Thoracic aorta (tissue), 2 donors: ENCODE results near the gene NDUFAF5. TPM values are rescaled to one million over a fixed set of nuclear protein-coding genes. Genes with fewer than 3 reads are reported as not detected.
"Not testable (repeated sequence)": the region's sequence is repeated elsewhere in the genome, so short reads cannot be mapped to it uniquely, and the experiment has no call there.

Experiments
- ATAC-seq: fragments of 150-250 bp; one replicate; pipeline ENCODE4 v1.8.0; 2017; ENCODE audit warnings: low read depth; ENCODE audit not compliant: insufficient number of reproducible peaks, low FRiP score
- DNase-seq: peaks from one replicate; pipeline ENCODE4 v3.0.0-alpha.2; 2020; ENCODE audit warnings: low spot score
- H3K27ac ChIP-seq, 2 donors: fragments of 200-600 bp; sonication (generic); 1 replicate in 1 of 2; 2 replicates in 1 of 2; pipeline ENCODE4 v1.5.1; 2016; ENCODE audit warnings: mild to moderate bottlenecking in 2 of 2, moderate library complexity in 2 of 2
- H3K27me3 ChIP-seq: fragments of 200-600 bp; sonication (generic); replicated peaks from 2 replicates; pipeline ENCODE4 v1.6.0; 2016; ENCODE audit warnings: mild to moderate bottlenecking; ENCODE audit not compliant: insufficient read depth
- H3K36me3 ChIP-seq: fragments of 200-600 bp; sonication (generic); one replicate; pipeline ENCODE4 v1.5.1; 2016
- H3K4me1 ChIP-seq, 2 donors: fragments of 200-600 bp; sonication (generic); 1 replicate in 1 of 2; 2 replicates in 1 of 2; pipeline versions ENCODE4 v1.5.1 to v1.6.0; 2016; ENCODE audit warnings: low read depth in 2 of 2, mild to moderate bottlenecking in 1 of 2; ENCODE audit not compliant: control insufficient read depth in 1 of 2
- H3K4me3 ChIP-seq: fragments of 200-600 bp; sonication (generic); 2 replicates; pipeline ENCODE4 v1.5.1; 2016; ENCODE audit warnings: mild to moderate bottlenecking
- H3K9me3 ChIP-seq: fragments of 200-600 bp; sonication (generic); 2 replicates; pipeline ENCODE4 v1.5.1; 2016
- total RNA-seq, 2 donors: library from RNA; depleted of rRNA; stranded (reverse); fragments of >200 nt; gene quantifications; one replicate each; pipeline versions ENCODE4 v1.1.0 to v1.2.3, GENCODE V29; 2016
- TF ChIP-seq, protein P1 (sequence below): fragments of 200-600 bp; sonication (generic); IDR thresholded peaks from one replicate; pipeline ENCODE4 v1.5.1; 2019; ENCODE audit warnings: antibody characterized with exemption

The NDUFAF5 gene, protein sequence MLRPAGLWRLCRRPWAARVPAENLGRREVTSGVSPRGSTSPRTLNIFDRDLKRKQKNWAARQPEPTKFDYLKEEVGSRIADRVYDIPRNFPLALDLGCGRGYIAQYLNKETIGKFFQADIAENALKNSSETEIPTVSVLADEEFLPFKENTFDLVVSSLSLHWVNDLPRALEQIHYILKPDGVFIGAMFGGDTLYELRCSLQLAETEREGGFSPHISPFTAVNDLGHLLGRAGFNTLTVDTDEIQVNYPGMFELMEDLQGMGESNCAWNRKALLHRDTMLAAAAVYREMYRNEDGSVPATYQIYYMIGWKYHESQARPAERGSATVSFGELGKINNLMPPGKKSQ
- 1 to 10 TPM; 5.3 to 8.1 TPM for total RNA-seq

DNA sequence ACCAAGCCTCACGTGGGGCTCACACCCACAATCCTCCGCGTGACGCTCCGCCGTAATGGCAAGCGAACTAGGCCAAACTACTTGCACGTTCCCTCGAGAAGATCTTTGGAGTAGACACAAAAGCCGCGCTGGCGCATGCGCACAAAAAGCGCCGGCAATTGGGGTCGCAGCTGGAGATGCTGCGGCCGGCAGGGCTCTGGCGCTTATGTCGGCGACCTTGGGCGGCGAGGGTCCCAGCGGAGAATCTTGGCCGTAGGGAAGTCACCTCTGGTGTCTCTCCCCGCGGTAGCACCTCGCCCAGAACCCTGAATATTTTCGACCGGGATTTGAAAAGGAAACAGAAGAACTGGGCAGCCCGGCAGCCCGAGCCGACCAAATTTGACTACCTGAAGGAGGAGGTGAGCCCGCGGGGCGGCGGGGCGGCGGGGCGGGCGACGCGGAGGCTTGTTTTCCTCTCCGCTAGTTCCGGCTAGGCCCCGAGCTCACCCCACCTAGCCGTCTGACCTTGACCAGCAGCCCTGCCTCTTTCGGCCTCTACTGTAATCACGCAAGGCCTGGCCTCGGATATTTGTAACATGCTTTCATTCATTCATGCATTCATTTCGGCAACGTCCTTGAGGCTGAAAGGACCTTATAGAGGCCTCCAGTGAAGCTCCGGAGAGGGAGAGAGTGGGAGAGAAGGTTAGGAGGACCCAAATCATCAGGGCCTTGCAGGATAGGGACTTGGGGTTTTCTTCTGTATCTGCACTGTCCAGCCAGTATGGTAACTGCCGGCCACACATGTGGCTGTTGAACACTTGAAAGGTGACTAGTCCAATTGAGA is at the start of gene NDUFAF5, which contains the start of gene ESF1:
Gene NDUFAF5, plus strand, starts transcription at position 136 of the 823 bp plus-strand sequence. Its CDS starts 41 bp downstream, at position 177.
Gene ESF1, minus strand, starts transcription at position 27 of the 823 bp plus-strand sequence. CDS start 1,779 bp downstream, outside the sequence.
- Histone ChIP-seq H3K4me1 (peaks cover 21 to 24% of the 10 kb centered on the region in 2 donors), H3K4me3 (peak within 1 kb of the TSS; percentile 82), H3K27me3 (no peaks in the 10 kb centered on the region), H3K9me3 (no peaks in the 10 kb centered on the region), H3K27ac (peak within 1 kb of the TSS; percentile 60 to 85), H3K36me3 (peaks cover 7% of the 10 kb centered on the region)
- DNase-seq: peak; percentile 79
- TF ChIP-seq, protein P1, sequence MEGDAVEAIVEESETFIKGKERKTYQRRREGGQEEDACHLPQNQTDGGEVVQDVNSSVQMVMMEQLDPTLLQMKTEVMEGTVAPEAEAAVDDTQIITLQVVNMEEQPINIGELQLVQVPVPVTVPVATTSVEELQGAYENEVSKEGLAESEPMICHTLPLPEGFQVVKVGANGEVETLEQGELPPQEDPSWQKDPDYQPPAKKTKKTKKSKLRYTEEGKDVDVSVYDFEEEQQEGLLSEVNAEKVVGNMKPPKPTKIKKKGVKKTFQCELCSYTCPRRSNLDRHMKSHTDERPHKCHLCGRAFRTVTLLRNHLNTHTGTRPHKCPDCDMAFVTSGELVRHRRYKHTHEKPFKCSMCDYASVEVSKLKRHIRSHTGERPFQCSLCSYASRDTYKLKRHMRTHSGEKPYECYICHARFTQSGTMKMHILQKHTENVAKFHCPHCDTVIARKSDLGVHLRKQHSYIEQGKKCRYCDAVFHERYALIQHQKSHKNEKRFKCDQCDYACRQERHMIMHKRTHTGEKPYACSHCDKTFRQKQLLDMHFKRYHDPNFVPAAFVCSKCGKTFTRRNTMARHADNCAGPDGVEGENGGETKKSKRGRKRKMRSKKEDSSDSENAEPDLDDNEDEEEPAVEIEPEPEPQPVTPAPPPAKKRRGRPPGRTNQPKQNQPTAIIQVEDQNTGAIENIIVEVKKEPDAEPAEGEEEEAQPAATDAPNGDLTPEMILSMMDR: no peak
- peak; percentile 95 for ATAC-seq

DNA sequence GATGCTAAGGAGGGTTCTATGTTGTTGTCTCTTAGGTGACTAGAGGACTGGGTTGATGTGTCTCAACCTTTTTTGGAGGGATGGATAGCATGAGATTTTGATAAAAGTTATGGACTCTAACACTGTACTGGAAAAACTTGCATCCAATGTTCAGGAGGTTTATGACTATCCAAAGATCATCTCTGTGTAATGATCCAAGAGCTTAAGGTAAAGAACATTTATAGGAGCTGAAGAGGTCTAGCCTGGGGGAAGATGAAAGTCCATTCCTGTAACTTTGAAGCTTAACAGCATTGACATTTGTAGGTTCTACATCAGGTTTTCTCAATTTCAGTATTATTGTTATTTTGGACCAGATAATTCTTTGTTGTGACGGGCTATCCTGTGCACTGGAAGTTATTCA is 49.0 kb upstream of the NDUFAF5 start:
- no peak for ATAC-seq
- H3K4me1 ChIP-seq: peaks cover 14 to 36% of the 10 kb centered on the region in 2 donors
- peak overlapping the region; percentile 57 to 86 for H3K27ac ChIP-seq
- H3K4me3 ChIP-seq: no peak overlapping the region
- TF ChIP-seq, protein P1: no peak
- no peaks in the 10 kb centered on the region for H3K27me3 ChIP-seq
- peaks cover 3% of the 10 kb centered on the region for H3K36me3 ChIP-seq
- DNase-seq: no peak
- no peaks in the 10 kb centered on the region for H3K9me3 ChIP-seq

DNA sequence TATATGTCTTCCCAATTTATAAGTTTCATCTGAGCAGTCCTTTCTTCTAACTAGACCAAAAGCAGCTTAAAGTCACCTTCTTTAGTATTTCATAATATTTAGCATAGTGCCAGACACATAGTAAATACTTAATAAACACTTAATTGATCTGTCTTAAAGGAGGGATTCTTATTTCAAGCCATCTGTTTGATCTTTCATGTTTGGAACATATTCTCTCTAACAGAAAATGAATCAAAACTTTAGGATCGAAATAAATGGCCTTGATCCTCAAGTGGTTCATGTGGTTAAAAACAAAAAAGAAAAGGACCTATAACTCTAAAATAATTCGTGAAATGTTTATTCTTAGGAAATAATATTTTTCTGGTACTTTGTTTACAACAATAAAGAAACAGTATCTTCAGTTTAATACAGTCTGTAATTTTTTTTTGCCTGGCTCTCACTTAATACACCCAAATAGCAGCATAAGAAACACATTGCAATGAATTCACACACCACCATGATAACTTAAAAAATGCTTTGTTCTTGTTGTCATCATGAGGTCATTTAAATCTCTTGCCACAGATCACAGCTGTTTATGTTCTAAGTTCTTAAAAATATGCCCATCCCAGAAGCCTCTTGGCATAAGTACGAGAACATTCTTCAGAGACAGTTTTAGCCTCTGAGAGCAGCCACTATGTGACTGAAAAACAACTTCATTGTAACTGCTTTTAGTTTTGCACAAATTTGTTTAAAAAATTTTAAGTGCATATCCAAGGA is 48.2 kb upstream of the NDUFAF5 start:
- Histone ChIP-seq H3K9me3 (no peaks in the 10 kb centered on the region), H3K27ac (peak overlapping the region; percentile 75 to 86), H3K4me1 (peaks cover 14 to 36% of the 10 kb centered on the region in 2 donors), H3K27me3 (no peaks in the 10 kb centered on the region), H3K36me3 (peaks cover 3% of the 10 kb centered on the region), H3K4me3 (no peak overlapping the region)
- DNase-seq (no peak), ATAC-seq (peak; percentile 73)
- TF ChIP-seq, protein P1: no peak

DNA sequence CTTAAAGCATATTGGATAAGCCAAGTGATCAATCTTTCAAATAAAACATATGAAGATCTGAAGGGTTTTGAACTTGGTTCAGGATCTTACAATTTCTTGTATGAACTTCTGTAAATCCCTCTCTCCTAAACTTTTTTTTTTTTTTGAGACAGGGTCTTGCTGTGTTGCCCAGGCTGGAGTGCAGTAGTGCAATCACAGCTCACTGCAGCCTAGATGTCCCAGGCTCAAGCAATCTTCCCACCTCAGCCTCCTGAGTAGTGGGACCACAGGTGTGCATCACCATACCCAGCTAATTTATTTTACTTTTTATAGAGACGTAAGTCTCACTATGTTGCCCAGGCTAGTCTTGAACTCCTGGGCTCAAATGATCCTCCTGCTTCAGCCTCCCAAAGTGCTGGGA is 46.6 kb upstream of the NDUFAF5 start:
- Histone ChIP-seq H3K4me1 (peaks cover 14 to 36% of the 10 kb centered on the region in 2 donors), H3K27ac (peak overlapping the region; percentile 75 to 86)
- H3K9me3 ChIP-seq, H3K36me3 ChIP-seq, DNase-seq, H3K27me3 ChIP-seq, H3K4me3 ChIP-seq, ATAC-seq: not testable (repeated sequence)

DNA sequence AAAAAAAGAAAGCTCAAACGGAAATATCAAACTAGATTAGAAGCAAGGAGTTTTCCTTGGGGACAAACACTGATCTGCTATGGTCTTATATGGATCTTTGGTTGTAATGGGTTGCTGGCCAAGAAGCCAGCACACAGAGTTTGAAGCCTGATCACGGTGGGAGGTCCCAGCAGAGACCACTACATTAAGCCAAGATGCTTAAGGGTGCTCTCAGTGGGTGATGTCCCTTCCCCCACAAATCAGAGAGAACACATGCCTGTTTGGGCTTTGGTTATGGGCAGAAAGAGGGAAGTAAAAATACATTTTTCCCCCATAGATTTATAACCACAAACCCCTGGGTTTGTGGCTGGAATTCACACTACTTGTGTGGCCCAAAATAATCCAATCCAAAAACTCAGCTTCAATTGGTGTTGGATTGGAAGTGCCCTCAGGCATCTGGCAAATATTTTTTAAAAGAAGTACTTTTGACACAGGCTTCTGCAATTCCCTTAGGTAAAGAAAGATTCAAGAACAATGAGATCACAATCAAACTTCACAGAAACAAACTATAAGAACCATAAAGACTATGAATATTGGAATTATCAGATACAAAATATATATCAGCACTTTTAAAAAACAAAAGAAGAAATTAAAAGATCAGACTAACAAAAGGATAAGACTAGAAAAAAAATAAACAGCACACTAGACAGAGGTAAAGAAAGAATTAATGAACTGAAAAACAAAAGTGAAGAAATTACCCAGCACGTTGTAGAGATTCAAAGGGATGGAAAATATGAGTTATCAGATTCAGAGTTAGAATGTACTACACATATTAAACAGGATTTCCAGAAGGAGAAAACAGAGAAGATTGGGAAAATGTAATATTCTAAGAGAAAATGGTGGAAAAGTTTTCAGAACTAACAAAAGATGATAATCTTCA is 44.8 kb upstream of the NDUFAF5 start:
- H3K27me3 ChIP-seq: no peaks in the 10 kb centered on the region
- peaks cover 14 to 36% of the 10 kb centered on the region in 2 donors for H3K4me1 ChIP-seq
- peak overlapping the region; percentile 75 to 86 for H3K27ac ChIP-seq
- peak; percentile 41 for ATAC-seq
- DNase-seq: no peak
- H3K36me3 ChIP-seq: peaks cover 3% of the 10 kb centered on the region
- no peaks in the 10 kb centered on the region for H3K9me3 ChIP-seq
- TF ChIP-seq, protein P1: no peak
- no peak overlapping the region for H3K4me3 ChIP-seq
